Right forelimb (tissue), 1 donor: Measurements from ENCODE around the gene TEX55.
"Not testable (repeated sequence)": the region's sequence is repeated elsewhere in the genome, so short reads cannot be mapped to it uniquely, and the experiment has no call there.

ENCODE experiments used
- DNase-seq: peaks from one replicate; pipeline ENCODE4 v3.0.0-alpha.2; 2018

The TEX55 gene

GRCh38 chr3:119161240-119161639, 15.3 kb downstream of the TEX55 start:
- DNase-seq = no peak

- not testable (repeated sequence) for DNase-seq
Observed at GRCh38 chr3:119164745-119165144, 18.8 kb downstream of the TEX55 start.

GRCh38 chr3:119170821-119171220, 24.9 kb downstream of the TEX55 start:
- no peak for DNase-seq

- no peak for DNase-seq
Observed at GRCh38 chr3:119173325-119173724, 27.4 kb downstream of the TEX55 start, which contains the start of gene UPK1B. Gene UPK1B (plus strand): TSS chr3:119173598. CDS start chr3:119186742, 13,144 bp downstream.

- DNase-seq = no peak
Observed at GRCh38 chr3:119175872-119176756, 30.1 kb downstream of the TEX55 start.

- DNase-seq = no peak
Observed at GRCh38 chr3:119176778-119177177, 30.8 kb downstream of the TEX55 start.

GRCh38 chr3:119177321-119177720, 31.4 kb downstream of the TEX55 start:
- no peak for DNase-seq

- no peak for DNase-seq
Observed at GRCh38 chr3:119181765-119182164, 35.8 kb downstream of the TEX55 start.

- DNase-seq = no peak
Observed at GRCh38 chr3:119184111-119184510, 38.1 kb downstream of the TEX55 start.

- no peak for DNase-seq
Observed at GRCh38 chr3:119184796-119185570, 39.0 kb downstream of the TEX55 start.

- no peak for DNase-seq
Observed at GRCh38 chr3:119187266-119187665, 41.3 kb downstream of the TEX55 start.

GRCh38 chr3:119191800-119192199, 45.8 kb downstream of the TEX55 start:
- DNase-seq = no peak

GRCh38 chr3:119194237-119195150, 48.5 kb downstream of the TEX55 start:
- DNase-seq = no peak

GRCh38 chr3:119195151-119195476, 49.1 kb downstream of the TEX55 start:
- DNase-seq = no peak

- no peak for DNase-seq
Observed at GRCh38 chr3:119195911-119196310, 49.9 kb downstream of the TEX55 start.
